Skeletal muscle cell (primary cell): ENCODE data around the gene PATL1.
A peak's percentile ranks its signal among the peaks of the same experiment; 100 is the strongest.
"Not testable (repeated sequence)": the region's sequence is repeated elsewhere in the genome, so short reads cannot be mapped to it uniquely, and the experiment has no call there.

Experiments
- DNase-seq: peaks from one replicate; pipeline ENCODE4 v3.0.0-alpha.2; 2010; ENCODE audit warnings: low read depth
- H3K4me3 ChIP-seq: 2 replicates; pipeline ENCODE4 v1.5.1; 2011; ENCODE audit warnings: low read depth, mild to moderate bottlenecking, control low read depth, low read length, moderate library complexity

PATL1 gene, protein sequence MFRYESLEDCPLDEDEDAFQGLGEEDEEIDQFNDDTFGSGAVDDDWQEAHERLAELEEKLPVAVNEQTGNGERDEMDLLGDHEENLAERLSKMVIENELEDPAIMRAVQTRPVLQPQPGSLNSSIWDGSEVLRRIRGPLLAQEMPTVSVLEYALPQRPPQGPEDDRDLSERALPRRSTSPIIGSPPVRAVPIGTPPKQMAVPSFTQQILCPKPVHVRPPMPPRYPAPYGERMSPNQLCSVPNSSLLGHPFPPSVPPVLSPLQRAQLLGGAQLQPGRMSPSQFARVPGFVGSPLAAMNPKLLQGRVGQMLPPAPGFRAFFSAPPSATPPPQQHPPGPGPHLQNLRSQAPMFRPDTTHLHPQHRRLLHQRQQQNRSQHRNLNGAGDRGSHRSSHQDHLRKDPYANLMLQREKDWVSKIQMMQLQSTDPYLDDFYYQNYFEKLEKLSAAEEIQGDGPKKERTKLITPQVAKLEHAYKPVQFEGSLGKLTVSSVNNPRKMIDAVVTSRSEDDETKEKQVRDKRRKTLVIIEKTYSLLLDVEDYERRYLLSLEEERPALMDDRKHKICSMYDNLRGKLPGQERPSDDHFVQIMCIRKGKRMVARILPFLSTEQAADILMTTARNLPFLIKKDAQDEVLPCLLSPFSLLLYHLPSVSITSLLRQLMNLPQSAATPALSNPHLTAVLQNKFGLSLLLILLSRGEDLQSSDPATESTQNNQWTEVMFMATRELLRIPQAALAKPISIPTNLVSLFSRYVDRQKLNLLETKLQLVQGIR

DNA sequence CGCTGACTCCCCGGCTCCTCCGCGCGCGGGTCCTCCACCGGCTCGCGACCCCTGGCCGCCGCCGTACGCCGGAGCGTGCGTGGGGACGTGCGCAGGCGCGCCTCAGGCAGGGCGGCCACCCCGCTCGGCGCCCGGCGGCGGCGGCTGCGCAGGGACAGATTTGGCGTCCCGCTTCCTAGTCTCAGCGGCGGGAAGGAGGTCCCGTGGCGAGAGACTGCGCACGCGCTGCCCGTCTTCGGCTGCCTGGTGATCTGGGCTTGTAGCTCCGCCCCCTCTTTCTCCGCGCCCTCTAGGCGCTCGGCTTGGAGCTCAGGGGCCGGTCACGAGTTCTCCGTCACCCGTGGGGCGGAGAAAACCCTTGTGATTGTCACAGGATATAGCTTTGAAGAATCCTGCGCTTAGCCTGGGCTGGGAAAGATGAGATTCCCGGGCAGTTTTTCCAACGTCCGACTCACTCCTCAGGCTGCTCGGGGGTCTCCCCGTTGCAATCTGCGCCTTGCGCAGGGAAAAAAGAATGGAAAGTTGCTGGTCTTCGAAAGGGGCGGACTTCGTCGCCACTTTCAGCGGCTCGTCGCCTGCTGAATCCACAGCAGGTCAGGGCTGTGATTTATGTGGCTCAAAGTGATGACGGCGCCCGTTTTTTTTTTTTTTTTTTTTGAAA, at the start of gene PATL1:
PATL1 (minus strand) TSS at position 88 of the 661 bp plus-strand sequence. CDS start 142 bp downstream, outside the sequence.
- peak; percentile 93 for DNase-seq

DNA sequence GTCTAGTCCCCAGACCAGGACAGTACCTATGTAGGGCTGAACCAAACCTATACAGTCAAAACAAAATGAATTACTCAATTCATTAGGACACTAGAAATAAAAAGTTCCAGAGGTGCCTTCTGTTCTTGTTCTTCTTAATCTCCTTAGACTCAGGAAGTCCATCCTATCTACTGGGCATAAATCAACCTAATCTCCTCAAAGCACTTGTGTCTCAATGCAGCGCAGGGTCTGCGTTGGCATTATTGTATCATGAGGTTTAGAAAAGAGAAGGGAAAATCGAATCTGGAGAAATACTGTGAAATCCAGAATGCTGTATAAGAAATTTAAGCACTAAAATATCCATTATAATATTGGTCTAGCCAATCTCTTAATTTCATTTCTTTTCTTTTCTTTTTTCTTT, 47.2 kb upstream of the PATL1 start:
- DNase-seq = no peak
- no peak overlapping the region for H3K4me3 ChIP-seq

More for the DNA sequence above, at the start of gene PATL1:
- H3K4me3 ChIP-seq = peak within 1 kb of the TSS; percentile 93

DNA sequence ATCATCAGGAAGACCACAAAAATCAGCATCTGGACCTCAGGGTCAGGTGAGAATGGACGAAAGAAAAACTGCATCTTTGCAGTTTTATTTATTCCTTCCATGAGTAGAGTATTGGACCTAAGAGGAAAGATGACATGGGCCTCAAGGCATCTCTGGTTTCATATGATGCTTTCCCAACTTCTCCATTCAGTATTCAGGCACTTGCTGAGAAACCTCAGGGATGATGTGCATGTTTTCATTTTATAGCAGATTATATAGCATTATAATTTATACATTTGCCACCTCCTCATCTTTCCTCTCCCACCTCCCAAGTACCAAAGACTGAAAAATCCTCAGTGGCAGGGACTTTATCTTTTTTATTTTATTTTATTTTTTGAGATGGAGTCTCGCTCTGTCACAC, 44.9 kb upstream of the PATL1 start, which contains the start of gene OR10V1:
OR10V1 (minus strand) TSS at position 101 of the 400 bp plus-strand sequence; CDS start at position 101, 0 bp downstream.
- no peak within 1 kb of the TSS for H3K4me3 ChIP-seq
- DNase-seq = no peak

DNA sequence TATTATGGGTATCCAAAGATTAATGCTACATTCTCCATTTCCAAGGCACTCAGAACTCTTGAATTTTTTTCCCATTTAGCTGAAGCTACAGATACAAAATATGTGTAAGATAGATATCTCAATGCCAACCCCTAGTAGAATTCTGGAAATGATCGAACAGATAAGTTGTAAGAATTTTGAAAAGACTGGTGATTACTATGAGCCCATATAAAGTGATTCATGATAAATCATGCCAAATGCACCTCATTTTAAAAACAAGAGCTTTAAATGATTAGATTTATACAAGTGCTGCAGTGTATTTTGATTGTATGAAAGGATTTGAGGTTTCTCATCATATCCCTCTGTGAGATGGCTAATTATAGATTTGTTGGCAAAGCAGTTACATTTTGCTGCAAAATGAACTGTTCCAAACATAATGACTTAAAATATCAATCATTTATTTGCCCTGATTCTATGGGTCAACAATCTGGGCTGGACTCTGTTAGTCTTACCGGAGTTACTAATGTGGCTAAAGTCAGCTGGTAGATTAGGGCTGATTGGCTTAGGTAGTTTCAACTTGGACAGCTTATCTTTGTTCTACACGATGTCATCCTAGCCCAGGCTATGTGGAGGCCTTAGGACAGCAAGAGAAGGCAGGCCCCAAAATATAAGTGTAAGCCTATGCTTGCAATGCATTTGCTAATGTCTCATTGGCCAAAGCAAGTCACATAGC, 41.5 kb upstream of the PATL1 start:
- H3K4me3 ChIP-seq = no peak overlapping the region
- DNase-seq = no peak

- H3K4me3 ChIP-seq = no peak overlapping the region
- DNase-seq = no peak
Measured at GRCh38 chr11:59708537-59708936, 39.7 kb upstream of the PATL1 start.

- DNase-seq = no peak
- no peak overlapping the region for H3K4me3 ChIP-seq
Measured at GRCh38 chr11:59707371-59707770, 38.5 kb upstream of the PATL1 start.

GRCh38 chr11:59706518-59707285, 37.9 kb upstream of the PATL1 start:
- no peak overlapping the region for H3K4me3 ChIP-seq
- DNase-seq = peak; percentile 39

DNA sequence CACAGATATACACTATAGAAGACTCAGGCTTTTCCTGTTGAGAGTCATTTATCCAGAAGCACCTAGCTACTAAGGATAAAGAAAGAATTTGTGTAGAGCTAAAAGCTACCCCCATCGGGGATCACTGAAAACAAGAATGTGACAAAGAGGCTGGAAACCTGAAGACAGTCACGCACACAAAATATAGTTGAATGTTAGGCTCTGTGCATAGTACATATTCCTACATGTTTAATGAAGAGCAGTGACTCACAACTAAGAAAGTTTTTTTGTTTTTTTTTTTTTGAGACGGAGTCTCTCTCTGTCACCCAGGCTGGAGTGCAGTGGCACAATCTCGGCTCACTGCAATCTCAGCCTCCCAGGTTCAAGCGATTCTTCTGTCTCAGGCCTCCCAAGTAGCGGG, 36.5 kb upstream of the PATL1 start:
- DNase-seq = no peak

GRCh38 chr11:59703515-59703914, 34.7 kb upstream of the PATL1 start:
- H3K4me3 ChIP-seq, DNase-seq: not testable (repeated sequence)

More for the DNA sequence above, 36.5 kb upstream of the PATL1 start:
- no peak overlapping the region for H3K4me3 ChIP-seq

DNA sequence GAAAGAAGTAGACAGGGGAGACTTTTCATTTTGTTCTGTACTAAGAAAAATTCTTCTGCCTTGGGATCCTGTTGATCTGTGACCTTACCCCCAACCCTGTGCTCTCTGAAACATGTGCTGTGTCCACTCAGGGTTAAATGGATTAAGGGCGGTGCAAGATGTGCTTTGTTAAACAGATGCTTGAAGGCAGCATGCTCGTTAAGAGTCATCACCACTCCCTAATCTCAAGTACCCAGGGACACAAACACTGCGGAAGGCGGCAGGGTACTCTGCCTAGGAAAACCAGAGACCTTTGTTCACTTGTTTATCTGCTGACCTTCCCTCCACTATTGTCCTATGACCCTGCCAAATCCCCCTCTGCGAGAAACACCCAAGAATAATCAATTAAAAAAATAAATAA, 31.3 kb upstream of the PATL1 start:
- DNase-seq, H3K4me3 ChIP-seq: not testable (repeated sequence)

DNA sequence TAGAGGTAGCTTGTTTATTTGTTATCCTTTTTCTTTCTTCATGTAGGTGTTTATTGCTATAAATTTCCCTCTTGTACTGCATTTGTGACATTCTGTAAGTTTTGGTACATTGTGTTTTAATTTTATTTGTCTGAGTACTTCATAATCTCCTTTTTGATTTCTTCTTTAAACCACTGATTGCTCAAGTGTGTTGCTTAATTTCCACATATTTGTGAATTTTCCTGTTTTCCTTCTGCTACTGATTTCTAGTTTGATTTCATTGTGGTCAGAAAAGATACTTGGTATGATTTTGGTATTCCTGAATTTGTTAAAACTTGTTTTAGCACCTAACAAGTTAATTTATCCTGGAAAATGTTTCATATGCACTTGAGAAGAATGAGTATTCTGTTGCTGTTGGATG, 29.7 kb upstream of the PATL1 start:
- no peak overlapping the region for H3K4me3 ChIP-seq
- DNase-seq = no peak

DNA sequence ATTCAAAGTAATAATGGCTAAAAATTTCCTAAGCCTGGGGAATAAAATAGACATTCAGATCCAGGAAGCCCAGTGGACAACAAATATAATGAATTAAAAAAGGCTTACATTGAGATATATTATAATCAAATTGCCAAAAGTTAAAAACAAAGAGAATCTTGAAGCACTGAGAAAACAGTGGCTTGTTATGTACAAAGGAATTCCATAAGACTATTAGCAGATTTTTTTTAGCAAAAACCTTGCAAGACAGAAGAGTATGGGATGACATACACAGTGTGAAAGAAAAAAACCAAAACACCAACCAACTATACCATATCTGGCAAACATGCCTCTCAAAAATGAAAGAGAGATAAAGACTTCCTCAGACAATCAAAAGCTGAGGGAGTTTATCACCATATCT, 24.1 kb upstream of the PATL1 start:
- no peak overlapping the region for H3K4me3 ChIP-seq
- DNase-seq = no peak

DNA sequence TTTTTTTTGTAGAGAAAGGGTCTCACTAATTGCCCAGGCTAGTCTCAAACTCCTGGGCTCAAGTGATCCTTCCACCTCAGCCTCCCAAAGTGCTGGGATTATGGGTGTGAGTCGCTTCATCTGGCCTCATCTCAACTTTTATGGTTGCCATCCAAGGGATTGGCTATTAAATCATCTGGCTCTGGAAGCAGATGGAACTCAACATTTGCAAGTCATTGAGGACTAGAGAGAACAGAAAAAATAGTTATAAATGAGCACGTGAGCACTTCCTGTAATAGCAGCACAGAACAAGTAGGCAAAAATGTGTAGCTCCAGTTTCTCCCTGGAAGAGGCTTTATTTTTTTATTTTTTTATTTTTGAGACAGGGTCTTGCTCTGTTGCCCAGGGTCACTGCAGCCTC, 22.3 kb upstream of the PATL1 start:
- no peak overlapping the region for H3K4me3 ChIP-seq
- DNase-seq = no peak

DNA sequence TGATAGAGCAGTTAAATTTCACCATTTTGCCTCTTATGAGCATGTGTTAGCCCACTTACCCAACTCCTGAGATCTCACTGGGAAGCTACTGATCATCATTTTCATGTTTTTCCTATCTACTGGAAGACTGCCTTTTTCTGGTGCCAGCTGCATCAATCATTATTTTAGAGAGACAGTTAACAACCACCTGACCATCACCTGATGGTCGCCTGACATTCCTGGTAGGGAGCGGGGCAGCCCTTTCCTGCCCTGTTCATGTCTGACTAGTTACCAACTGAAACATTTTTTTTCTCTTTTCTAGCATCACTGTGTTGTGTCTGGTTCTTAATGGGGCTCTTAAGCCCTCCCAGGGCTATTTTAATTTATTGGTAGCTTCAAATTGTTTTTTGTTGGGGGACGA, 20.2 kb upstream of the PATL1 start:
- no peak for DNase-seq
- no peak overlapping the region for H3K4me3 ChIP-seq

GRCh38 chr11:59681260-59681725, 12.5 kb upstream of the PATL1 start:
- not testable (repeated sequence) for DNase-seq, H3K4me3 ChIP-seq

DNA sequence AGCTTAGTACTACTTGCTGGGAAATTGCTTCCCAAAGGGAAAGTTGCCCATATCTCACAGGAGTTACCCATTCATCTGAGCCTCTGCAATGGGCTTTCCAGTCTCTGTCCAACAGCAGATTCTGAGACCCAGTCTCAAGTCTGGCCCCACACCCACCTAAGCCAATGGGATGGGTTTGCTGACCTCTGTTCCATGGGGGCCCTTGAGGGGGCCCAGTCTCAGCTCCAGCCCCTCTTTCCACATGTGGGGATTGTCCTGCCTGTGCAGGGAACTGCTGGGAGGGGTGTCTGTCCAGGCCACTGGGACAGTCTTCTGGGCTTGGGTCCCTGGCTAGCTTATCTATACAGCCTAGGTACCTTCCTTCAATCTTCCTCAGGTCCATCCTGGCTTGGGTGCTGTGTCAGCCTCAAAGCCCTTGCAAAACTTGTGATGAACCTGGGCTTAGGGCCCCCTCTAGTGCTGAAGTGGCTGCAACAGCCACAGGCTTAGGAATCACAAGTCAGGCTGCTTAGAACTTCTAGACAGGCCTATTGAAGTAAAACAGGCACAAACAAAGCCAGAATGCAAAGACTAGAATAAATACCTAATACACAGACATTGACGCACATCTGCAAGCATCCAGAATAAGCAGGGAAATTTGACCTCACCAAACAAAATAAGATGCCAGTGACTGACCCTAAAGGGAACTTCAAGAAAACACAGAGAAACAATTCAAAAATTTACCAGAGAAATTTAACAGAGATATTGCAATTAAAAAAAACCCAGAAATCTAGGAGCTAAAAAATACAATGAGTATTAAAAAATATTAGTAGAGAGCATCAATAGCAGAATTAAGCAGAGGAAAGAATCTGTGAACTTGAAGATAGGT, 11.7 kb upstream of the PATL1 start:
- no peak overlapping the region for H3K4me3 ChIP-seq
- DNase-seq = peak; percentile 47

GRCh38 chr11:59679347-59679746, 10.5 kb upstream of the PATL1 start:
- no peak overlapping the region for H3K4me3 ChIP-seq
- no peak for DNase-seq

GRCh38 chr11:59678813-59679165, 10.0 kb upstream of the PATL1 start:
- H3K4me3 ChIP-seq = no peak overlapping the region
- no peak for DNase-seq
